Aorta (tissue), 5 donors: ENCODE measurements around the gene PADI2. TPM values are rescaled to one million over a fixed set of nuclear protein-coding genes. Genes with fewer than 3 reads are reported as not detected.

Experiments
- ATAC-seq: fragments of 200-7000 bp; cut with Tn5 transposase; one replicate; pipeline ENCODE4 v1.9.1; 2022; ENCODE audit warnings: moderate library complexity; ENCODE audit not compliant: low FRiP score
- DNase-seq, 2 donors: peaks; one replicate each; pipeline ENCODE4 v3.0.0-alpha.2; 2020
- H3K27ac ChIP-seq, 2 donors: one replicate each; pipeline ENCODE4 v1.5.1; 2013; ENCODE audit warnings: low read length in 2 of 2, mild to moderate bottlenecking in 2 of 2, moderate library complexity in 2 of 2, control low read depth in 1 of 2, inconsistent platforms in 1 of 2, low read depth in 1 of 2
- H3K27me3 ChIP-seq, 2 donors: one replicate each; pipeline ENCODE4 v1.6.1; 2013; ENCODE audit warnings: control low read depth in 1 of 2, low read length in 1 of 2, mild to moderate bottlenecking in 1 of 2, moderate library complexity in 1 of 2; ENCODE audit not compliant: insufficient read depth in 2 of 2, control insufficient read depth in 1 of 2
- H3K36me3 ChIP-seq, 2 donors: one replicate each; pipeline ENCODE4 v1.6.1; 2013; ENCODE audit warnings: control low read depth in 1 of 2, low read length in 1 of 2, mild to moderate bottlenecking in 1 of 2; ENCODE audit not compliant: insufficient read depth in 2 of 2, control insufficient read depth in 1 of 2
- H3K4me1 ChIP-seq, 2 donors: one replicate each; pipeline ENCODE4 v1.6.1; 2013; ENCODE audit warnings: low read length in 2 of 2, control low read depth in 1 of 2, mild to moderate bottlenecking in 1 of 2, moderate library complexity in 1 of 2; ENCODE audit not compliant: insufficient read depth in 2 of 2, control insufficient read depth in 1 of 2
- H3K4me3 ChIP-seq, 2 donors: one replicate each; pipeline ENCODE4 v1.5.1; 2013; ENCODE audit warnings: low read length in 2 of 2, control low read depth in 1 of 2, mild to moderate bottlenecking in 1 of 2
- H3K9me3 ChIP-seq: one replicate; pipeline ENCODE4 v1.6.1; 2013; ENCODE audit warnings: mild to moderate bottlenecking, low read length; ENCODE audit not compliant: control insufficient read depth
- WGBS, 2 donors: extraction: QIAGEN DNeasy Blood & Tissue Kit; methylation state at CpG; one replicate each; pipeline ENCODE4 v1.1.7; 2013; 5-methylcytosine and 5-hydroxymethylcytosine counted together
- intact Hi-C, 2 donors: fragments of 100-400 bp; cut with DNase I; formaldehyde crosslinking; loops; one replicate each; pipeline versions ENCODE4 v1.14.2 to v1.15.0; 2022
- polyA plus RNA-seq, 2 donors: library from polyadenylated mRNA; stranded (reverse); fragments of 200-250 nt; gene quantifications; one replicate each; pipeline ENCODE4 v1.2.3, GENCODE V29; 2013
- total RNA-seq, 2 donors: library from RNA; stranded (reverse); fragmentation: NEBNext Ultra II Directional; extraction: Animal tissue kit (Norgen Biotek cat#: 25700); gene quantifications; one replicate each; pipeline ENCODE4 v1.2.1, GENCODE V29; 2021
- donor health status: healthy with polysubstance abuse.
- donor health status: Bipolar disorder and iron deficiency.
- donor health status: DM: no; HTN: no; CAD: no.
- donor health status: DM: no; HTN: no; CAD: no.
- donor health status: DM: yes; HTN: yes; CAD: no.

The PADI2 gene
- total and polyA plus RNA-seq, 4 donors, result 0.87 to 2.9 (median 2.0) TPM

DNA sequence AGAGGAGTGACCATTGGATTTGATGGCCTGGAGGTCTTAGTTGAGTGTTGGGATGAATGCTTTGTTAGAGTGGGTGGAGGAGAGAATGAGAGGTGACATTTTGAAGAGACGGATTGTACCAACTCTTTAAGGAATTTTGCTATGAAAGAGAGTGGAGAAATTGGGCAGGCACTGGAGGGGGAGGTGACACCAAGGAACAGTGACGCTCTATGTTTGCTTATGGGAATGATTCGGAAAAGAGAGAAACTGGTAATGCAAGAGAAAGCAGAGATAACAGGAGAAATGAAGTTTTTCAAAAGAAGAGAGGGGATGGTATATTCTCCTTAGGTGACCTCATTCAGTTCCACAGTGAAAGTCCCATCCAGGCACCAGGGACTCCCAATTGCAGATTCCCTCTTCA lies 24.5 kb upstream of the PADI2 start:
- WGBS, 2 donors, result 89 to 91% methylated on average over 3 of the region's 3 CpGs
- H3K9me3 ChIP-seq, result no peaks in the 10 kb centered on the region

GRCh38 chr1:17141441-17142197 lies 22.4 kb upstream of the PADI2 start:
- Histone ChIP-seq H3K27me3 (no peaks in the 10 kb centered on the region), H3K4me3 (no peak overlapping the region), H3K27ac (no peak overlapping the region), H3K36me3 (no peaks in the 10 kb centered on the region), H3K9me3 (no peaks in the 10 kb centered on the region), H3K4me1 (no peaks in the 10 kb centered on the region)
- intact Hi-C loops, result no loop called here
- DNase-seq (no peak), ATAC-seq (no peak)
- 78 to 79% methylated on average over 10 of the region's 10 CpGs for WGBS, 2 donors

More for the DNA sequence above, 24.5 kb upstream of the PADI2 start:
- Histone ChIP-seq H3K4me1 (no peaks in the 10 kb centered on the region), H3K36me3 (no peaks in the 10 kb centered on the region), H3K27ac (no peak overlapping the region), H3K4me3 (no peak overlapping the region), H3K27me3 (no peaks in the 10 kb centered on the region)
- intact Hi-C loops, result no loop called here
- ATAC-seq (no peak), DNase-seq (no peak)

DNA sequence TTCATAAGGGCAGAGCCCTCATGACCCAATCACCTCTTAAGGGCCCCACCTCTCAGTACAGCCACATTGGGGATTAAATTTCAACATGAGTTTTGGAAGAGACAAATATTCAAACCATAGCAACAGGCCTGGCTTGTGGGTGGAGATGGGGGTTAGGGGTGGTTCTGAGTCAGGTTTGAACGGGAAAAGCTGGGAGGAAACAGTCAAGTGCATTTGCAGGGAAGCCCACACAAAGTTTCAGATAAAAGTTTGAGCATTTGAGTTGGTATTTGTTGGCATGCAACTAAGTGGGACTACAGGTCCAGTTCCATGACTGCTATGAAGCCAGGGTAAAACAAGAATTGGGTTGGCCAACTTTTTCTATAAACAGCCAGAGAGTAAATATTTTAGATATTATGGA lies 21.0 kb upstream of the PADI2 start:
- 3 to 12% methylated on average over 1 of the region's 1 CpG for WGBS, 2 donors
- ATAC-seq (no peak), DNase-seq (no peak)
- intact Hi-C loops, result no loop called here
- H3K27me3 ChIP-seq, result no peaks in the 10 kb centered on the region
- no peak overlapping the region for H3K27ac ChIP-seq
- no peaks in the 10 kb centered on the region for H3K4me1 ChIP-seq
- no peaks in the 10 kb centered on the region for H3K36me3 ChIP-seq
- H3K9me3 ChIP-seq, result peaks cover 1% of the 10 kb centered on the region
- no peak overlapping the region for H3K4me3 ChIP-seq

DNA sequence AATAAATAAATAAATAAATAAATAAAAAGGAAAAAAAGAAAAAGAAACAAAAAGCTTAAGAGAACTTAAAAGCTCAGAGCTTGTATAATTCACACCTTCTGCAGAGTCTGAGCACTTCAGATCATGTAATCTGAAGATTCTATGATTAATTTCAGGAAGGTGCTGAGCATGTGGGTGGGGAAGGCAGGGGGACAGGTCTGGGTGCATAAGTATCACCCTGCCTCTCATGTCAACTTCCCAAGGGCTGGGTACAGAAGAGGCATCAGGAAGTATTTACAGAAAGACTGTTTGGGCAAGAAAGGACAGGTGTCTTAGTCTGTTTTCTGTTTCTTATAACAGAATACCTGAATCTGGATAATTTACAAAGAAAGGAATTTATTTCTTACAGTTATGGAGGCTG lies 20.4 kb upstream of the PADI2 start:
- Histone ChIP-seq H3K27ac (no peak overlapping the region), H3K9me3 (peaks cover 1% of the 10 kb centered on the region), H3K27me3 (no peaks in the 10 kb centered on the region), H3K4me1 (no peaks in the 10 kb centered on the region), H3K36me3 (no peaks in the 10 kb centered on the region), H3K4me3 (no peak overlapping the region)
- intact Hi-C loops, result no loop called here
- ATAC-seq, result no peak
- no peak for DNase-seq

- ATAC-seq (no peak), DNase-seq (no peak)
- intact Hi-C loops, result no loop called here
- Histone ChIP-seq H3K4me1 (no peaks in the 10 kb centered on the region), H3K27ac (no peak overlapping the region), H3K36me3 (no peaks in the 10 kb centered on the region), H3K4me3 (no peak overlapping the region), H3K27me3 (no peaks in the 10 kb centered on the region), H3K9me3 (peaks cover 1% of the 10 kb centered on the region)
- 64 to 73% methylated on average over 6 of the region's 6 CpGs for WGBS, 2 donors
These were observed 18.2 kb upstream of the PADI2 start for GRCh38 chr1:17137441-17137840.

DNA sequence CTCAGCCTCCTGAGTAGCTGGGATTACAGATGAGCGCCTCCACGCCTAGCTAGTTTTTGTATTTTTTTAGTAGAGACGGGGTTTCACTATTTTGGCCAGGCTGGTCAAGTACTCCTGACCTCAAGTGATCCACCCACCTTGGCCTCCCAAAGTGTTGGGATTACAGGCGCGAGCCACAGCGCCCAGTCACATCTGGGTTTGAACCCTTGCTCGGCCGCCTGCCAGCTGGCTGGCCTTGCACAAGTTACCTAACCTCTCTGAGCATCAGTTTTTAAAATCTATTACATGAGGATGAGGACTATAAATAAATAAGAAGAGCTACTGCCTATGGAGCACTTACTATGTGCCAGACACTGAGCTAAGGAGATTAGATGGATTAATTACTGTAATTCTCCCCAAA lies 17.7 kb upstream of the PADI2 start:
- Histone ChIP-seq H3K27ac (no peak overlapping the region), H3K36me3 (no peaks in the 10 kb centered on the region), H3K4me3 (no peak overlapping the region), H3K9me3 (peaks cover 1% of the 10 kb centered on the region), H3K4me1 (no peaks in the 10 kb centered on the region), H3K27me3 (no peaks in the 10 kb centered on the region)
- DNase-seq (no peak), ATAC-seq (no peak)
- intact Hi-C loops, result no loop called here
- 91 to 95% methylated on average over 8 of the region's 8 CpGs for WGBS, 2 donors

- no peak overlapping the region for H3K27ac ChIP-seq
- H3K4me3 ChIP-seq, result no peak overlapping the region
- no peaks in the 10 kb centered on the region for H3K4me1 ChIP-seq
- ATAC-seq, result no peak
- 89 to 92% methylated on average over 13 of the region's 13 CpGs for WGBS, 2 donors
- no peaks in the 10 kb centered on the region for H3K36me3 ChIP-seq
- no peak for DNase-seq
- intact Hi-C loops, result no loop called here
- H3K27me3 ChIP-seq, result no peaks in the 10 kb centered on the region
- peaks cover 1% of the 10 kb centered on the region for H3K9me3 ChIP-seq
These were observed 16.9 kb upstream of the PADI2 start for GRCh38 chr1:17136145-17136544.

DNA sequence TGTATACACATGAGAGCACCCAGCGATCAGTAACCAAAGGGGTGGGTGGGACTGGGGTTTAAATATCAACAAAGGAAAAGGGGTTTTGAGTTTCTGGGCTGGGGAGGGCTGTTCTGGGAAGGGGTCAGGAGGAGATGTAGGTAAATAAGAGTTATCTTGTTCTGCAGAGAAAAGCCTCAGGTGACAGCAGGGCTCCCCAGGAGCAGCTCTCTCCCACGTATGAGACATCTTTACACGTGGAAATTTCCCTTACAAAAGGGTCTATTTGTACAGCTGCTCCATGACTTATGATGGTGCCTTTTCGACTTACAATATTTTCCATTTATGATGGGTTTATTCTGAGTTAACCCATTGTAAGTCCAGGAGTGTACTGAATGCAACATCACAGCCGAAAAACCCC lies 16.3 kb upstream of the PADI2 start:
- Histone ChIP-seq H3K36me3 (no peaks in the 10 kb centered on the region), H3K27me3 (no peaks in the 10 kb centered on the region)
- intact Hi-C loops, result no loop called here

DNA sequence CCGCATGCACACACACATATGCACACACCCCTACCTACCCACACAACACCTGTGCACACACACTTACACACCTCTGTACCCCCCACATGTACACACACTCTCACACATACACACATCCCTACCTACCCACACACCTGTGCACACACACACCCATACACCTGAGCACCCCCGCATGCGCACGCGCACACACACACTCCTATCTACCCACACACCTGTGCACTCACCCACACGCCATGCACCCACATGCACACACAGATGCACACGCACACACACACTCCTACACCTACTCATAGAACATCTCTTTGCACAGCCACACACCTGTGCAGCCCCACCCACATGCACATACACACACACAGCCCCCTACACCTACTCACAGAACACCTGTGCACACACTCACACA lies 15.5 kb upstream of the PADI2 start:
- Histone ChIP-seq H3K4me3 (no peak overlapping the region), H3K9me3 (peaks cover 1% of the 10 kb centered on the region), H3K27ac (no peak overlapping the region), H3K4me1 (no peaks in the 10 kb centered on the region), H3K36me3 (no peaks in the 10 kb centered on the region), H3K27me3 (no peaks in the 10 kb centered on the region)
- WGBS, 2 donors, result 96 to 97% methylated on average over 7 of the region's 7 CpGs
- DNase-seq (no peak), ATAC-seq (no peak)
- intact Hi-C loops, result no loop called here

More for the DNA sequence above, 16.3 kb upstream of the PADI2 start:
- H3K4me3 ChIP-seq, result no peak overlapping the region
- no peak for DNase-seq
- 58 to 70% methylated on average over 5 of the region's 5 CpGs for WGBS, 2 donors
- H3K9me3 ChIP-seq, result peaks cover 1% of the 10 kb centered on the region
- no peaks in the 10 kb centered on the region for H3K4me1 ChIP-seq
- no peak overlapping the region for H3K27ac ChIP-seq
- no peak for ATAC-seq
